ENCODE measurements around the gene HAUS3. TPM values are rescaled to one million over a fixed set of nuclear protein-coding genes. Genes with fewer than 3 reads are reported as not detected.

HAUS3 gene
- total and polyA plus RNA-seq, 2 of the 8 experiments (the other 6 are each of a cell fraction or from before 2014, with no cell fraction given), result 3.2 to 14.8 TPM

- no peak for TF ChIP-seq CHD2 (IDR thresholded peaks at IDR 0.05; ENCODE audit: low read length)
- no peak for TF ChIP-seq CEBPB (IDR thresholded peaks at IDR 0.05; ENCODE audit: low read depth, low read length)
- no peak for TF ChIP-seq RFX5 (IDR thresholded peaks at IDR 0.05; ENCODE audit: borderline replicate concordance, low read depth, low read length)
Observed at GRCh38 chr4:2218436-2218835, 23.5 kb downstream of the HAUS3 start (continued).
